Liver (tissue), 9 donors: ENCODE measurements around the gene SCYGR4. TPM values are rescaled to one million over a fixed set of nuclear protein-coding genes. Genes with fewer than 3 reads are reported as not detected.

Experiments used
- DNase-seq: peaks from one replicate; pipeline ENCODE4 v3.0.0-alpha.2; 2017; ENCODE audit warnings: low spot score
- H3K27ac ChIP-seq, 2 donors: one replicate each; pipeline ENCODE4 v1.7.0; 2013; ENCODE audit warnings: inconsistent platforms in 2 of 2, low read length in 2 of 2, control low read depth in 1 of 2, low read depth in 1 of 2, mild to moderate bottlenecking in 1 of 2
- H3K27me3 ChIP-seq, 4 donors: one replicate each; pipeline versions ENCODE4 v1.6.1 to v1.7.0; 2013; ENCODE audit warnings: low read length in 3 of 4, inconsistent platforms in 1 of 4, mild to moderate bottlenecking in 1 of 4, moderate library complexity in 1 of 4; ENCODE audit not compliant: control insufficient read depth in 4 of 4, insufficient read depth in 4 of 4
- H3K36me3 ChIP-seq, 4 donors: one replicate each; pipeline versions ENCODE4 v1.6.1 to v1.7.0; 2013; ENCODE audit warnings: low read length in 3 of 4, mild to moderate bottlenecking in 3 of 4, low read depth in 1 of 4, moderate library complexity in 1 of 4; ENCODE audit not compliant: control insufficient read depth in 4 of 4, insufficient read depth in 3 of 4
- H3K4me1 ChIP-seq, 4 donors: one replicate each; pipeline versions ENCODE4 v1.6.1 to v1.7.0; 2013; ENCODE audit warnings: low read length in 3 of 4, mild to moderate bottlenecking in 3 of 4, moderate library complexity in 1 of 4; ENCODE audit not compliant: control insufficient read depth in 4 of 4, insufficient read depth in 4 of 4
- H3K4me3 ChIP-seq, 3 donors: one replicate each; pipeline versions ENCODE4 v1.6.1 to v1.7.0; 2013; ENCODE audit warnings: low read length in 3 of 3, control low read depth in 1 of 3, low read depth in 1 of 3, mild to moderate bottlenecking in 1 of 3
- H3K9ac ChIP-seq, 2 donors: one replicate each; pipeline ENCODE4 v1.7.0; 2013; ENCODE audit warnings: low read length in 2 of 2, mild to moderate bottlenecking in 2 of 2, moderate library complexity in 2 of 2, control low read depth in 1 of 2, low read depth in 1 of 2
- H3K9me3 ChIP-seq, 4 donors: one replicate each; pipeline versions ENCODE4 v1.6.1 to v1.7.0; 2013; ENCODE audit warnings: low read length in 3 of 4; ENCODE audit not compliant: control insufficient read depth in 4 of 4
- CTCF ChIP-seq: fragments of 150-350 bp; IDR thresholded peaks from 2 replicates; pipeline ENCODE4 v1.5.1; 2017; ENCODE audit warnings: improper control_type of control experiment, low read depth, low read length; ENCODE audit not compliant: missing input control
- FOXA1 ChIP-seq: IDR thresholded peaks from 2 replicates; pipeline ENCODE4 v1.6.1; 2016; ENCODE audit warnings: antibody characterized with exemption
- FOXA2 ChIP-seq: IDR thresholded peaks from 2 replicates; pipeline ENCODE4 v1.6.1; 2016; ENCODE audit warnings: antibody characterized with exemption
- GABPA ChIP-seq, 2 donors: IDR thresholded peaks in 1 of 2; conservative IDR thresholded peaks in 1 of 2; 2 replicates each; pipeline ENCODE4 v1.6.1; 2016; ENCODE audit warnings: antibody characterized with exemption in 2 of 2, mild to moderate bottlenecking in 1 of 2, moderate library complexity in 1 of 2
- HNF4A ChIP-seq, 2 donors: conservative IDR thresholded peaks; 2 replicates each; pipeline ENCODE4 v1.6.1; 2016; ENCODE audit warnings: antibody characterized with exemption in 2 of 2, mild to moderate bottlenecking in 2 of 2
- HNF4G ChIP-seq: IDR thresholded peaks from 2 replicates; pipeline ENCODE4 v1.6.1; 2016; ENCODE audit warnings: antibody characterized with exemption
- MAX ChIP-seq: IDR thresholded peaks from 2 replicates; pipeline ENCODE4 v1.6.1; 2016; ENCODE audit warnings: antibody characterized with exemption
- NR2F2 ChIP-seq: IDR thresholded peaks from 2 replicates; pipeline ENCODE4 v1.6.1; 2016; ENCODE audit warnings: antibody characterized with exemption
- RAD21 ChIP-seq, 2 donors: IDR thresholded peaks; 2 replicates each; pipeline ENCODE4 v1.6.1; 2016; ENCODE audit warnings: antibody characterized with exemption in 2 of 2, mild to moderate bottlenecking in 2 of 2
- REST ChIP-seq: IDR thresholded peaks from 2 replicates; pipeline ENCODE4 v1.6.1; 2016; ENCODE audit warnings: antibody characterized with exemption, mild to moderate bottlenecking
- RXRA ChIP-seq, 2 donors: IDR thresholded peaks; 2 replicates each; pipeline ENCODE4 v1.6.1; 2017 to 2018; ENCODE audit warnings: antibody characterized with exemption in 2 of 2, mild to moderate bottlenecking in 1 of 2
- SP1 ChIP-seq: IDR thresholded peaks from 2 replicates; pipeline ENCODE4 v1.6.1; 2018; ENCODE audit warnings: antibody characterized with exemption, mild to moderate bottlenecking
- ZBTB33 ChIP-seq: IDR thresholded peaks from 2 replicates; pipeline ENCODE4 v1.6.1; 2016; ENCODE audit warnings: antibody characterized with exemption
- WGBS: extraction: QIAGEN DNeasy Blood & Tissue Kit; methylation state at CpG from one replicate; pipeline ENCODE4 v1.1.7; 2013; 5-methylcytosine and 5-hydroxymethylcytosine counted together
- polyA plus RNA-seq, 2 donors: library from polyadenylated mRNA; stranded (reverse) in 1 of 2; unstranded in 1 of 2; fragments of 200-250 nt in 1 of 2; fragments of >200 nt in 1 of 2; fragmentation: Nextera tagmentation in 1 of 2; extraction: Ambion mirVana in 1 of 2; gene quantifications; one replicate each; pipeline versions ENCODE4 v1.2.1 to v1.2.3, GENCODE V29; 2013 to 2015
- total RNA-seq, 2 donors: library from RNA; depleted of rRNA; stranded (reverse); fragments of >200 nt; gene quantifications; one replicate each; pipeline ENCODE4 v1.2.3, GENCODE V29; 2014
- donor health status: healthy.
- donor health status: healthy.
- donor health status: healthy.
- donor health status: healthy.
- donor health status: healthy.

The SCYGR4 gene
- total and polyA plus RNA-seq, 4 donors = not detected

GRCh38 chr2:227655454-227655853 lies 38.2 kb downstream of the SCYGR4 start (continued):
- TF ChIP-seq GABPA (IDR thresholded peaks at IDR 0.05 in 1 of 2, conservative IDR thresholded peaks at IDR 0.05 in 1 of 2) (no peak), HNF4G (peak; percentile 34), ZBTB33 (peak; percentile 47), SP1 (peak; percentile 29)

GRCh38 chr2:227657199-227657845 lies 40.0 kb downstream of the SCYGR4 start:
- no peak for DNase-seq
- Histone ChIP-seq H3K9ac (no peak overlapping the region), H3K27me3 (no peaks in the 10 kb centered on the region), H3K4me3 (no peak overlapping the region), H3K9me3 (no peaks in the 10 kb centered on the region), H3K4me1 (peaks cover 0 to 7% (median 2%) of the 10 kb centered on the region in 4 donors), H3K27ac (no peak overlapping the region), H3K36me3 (no peaks in the 10 kb centered on the region)
- 87% methylated on average over 8 of the region's 8 CpGs for WGBS
- TF ChIP-seq FOXA1 (no peak), NR2F2 (no peak), CTCF (no peak), HNF4A (conservative IDR thresholded peaks at IDR 0.05) (no peak), HNF4G (no peak), REST (no peak), FOXA2 (no peak), MAX (no peak), ZBTB33 (no peak), RAD21 (IDR thresholded peaks at IDR 0.05) (no peak), RXRA (IDR thresholded peaks at IDR 0.05) (no peak)
